ENCODE measurements around the gene CHST3. TPM values are rescaled to one million over a fixed set of nuclear protein-coding genes. Genes with fewer than 3 reads are reported as not detected.

CHST3 gene
- total and polyA plus RNA-seq, 2 experiments from 2014 or later = 0.94 to 8.3 TPM

DNA sequence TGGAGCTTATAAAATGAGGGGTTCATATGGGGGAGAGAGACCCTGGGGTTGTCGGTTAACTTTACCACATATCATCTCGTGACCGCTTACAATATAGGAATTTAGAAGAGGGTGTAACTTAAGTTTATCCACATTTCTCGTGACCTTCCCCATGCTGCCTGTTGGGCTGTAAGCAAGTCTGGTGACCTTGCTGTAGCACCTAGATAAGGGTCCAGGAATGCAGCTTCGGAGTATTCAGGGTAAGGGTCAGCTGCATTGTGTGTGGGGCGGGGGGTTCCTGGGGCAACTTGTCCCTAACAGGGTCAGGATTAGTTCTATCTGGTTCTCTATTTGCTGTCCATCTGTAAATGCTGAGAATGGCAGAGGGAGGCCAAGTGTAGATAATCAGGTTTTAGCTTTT is 1.3 kb upstream of the CHST3 start (continued):
- TF ChIP-seq, protein P1, sequence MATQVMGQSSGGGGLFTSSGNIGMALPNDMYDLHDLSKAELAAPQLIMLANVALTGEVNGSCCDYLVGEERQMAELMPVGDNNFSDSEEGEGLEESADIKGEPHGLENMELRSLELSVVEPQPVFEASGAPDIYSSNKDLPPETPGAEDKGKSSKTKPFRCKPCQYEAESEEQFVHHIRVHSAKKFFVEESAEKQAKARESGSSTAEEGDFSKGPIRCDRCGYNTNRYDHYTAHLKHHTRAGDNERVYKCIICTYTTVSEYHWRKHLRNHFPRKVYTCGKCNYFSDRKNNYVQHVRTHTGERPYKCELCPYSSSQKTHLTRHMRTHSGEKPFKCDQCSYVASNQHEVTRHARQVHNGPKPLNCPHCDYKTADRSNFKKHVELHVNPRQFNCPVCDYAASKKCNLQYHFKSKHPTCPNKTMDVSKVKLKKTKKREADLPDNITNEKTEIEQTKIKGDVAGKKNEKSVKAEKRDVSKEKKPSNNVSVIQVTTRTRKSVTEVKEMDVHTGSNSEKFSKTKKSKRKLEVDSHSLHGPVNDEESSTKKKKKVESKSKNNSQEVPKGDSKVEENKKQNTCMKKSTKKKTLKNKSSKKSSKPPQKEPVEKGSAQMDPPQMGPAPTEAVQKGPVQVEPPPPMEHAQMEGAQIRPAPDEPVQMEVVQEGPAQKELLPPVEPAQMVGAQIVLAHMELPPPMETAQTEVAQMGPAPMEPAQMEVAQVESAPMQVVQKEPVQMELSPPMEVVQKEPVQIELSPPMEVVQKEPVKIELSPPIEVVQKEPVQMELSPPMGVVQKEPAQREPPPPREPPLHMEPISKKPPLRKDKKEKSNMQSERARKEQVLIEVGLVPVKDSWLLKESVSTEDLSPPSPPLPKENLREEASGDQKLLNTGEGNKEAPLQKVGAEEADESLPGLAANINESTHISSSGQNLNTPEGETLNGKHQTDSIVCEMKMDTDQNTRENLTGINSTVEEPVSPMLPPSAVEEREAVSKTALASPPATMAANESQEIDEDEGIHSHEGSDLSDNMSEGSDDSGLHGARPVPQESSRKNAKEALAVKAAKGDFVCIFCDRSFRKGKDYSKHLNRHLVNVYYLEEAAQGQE (IDR thresholded peaks at IDR 0.05; ENCODE audit: unreplicated experiment) = no peak
- TF ChIP-seq NANOG (IDR thresholded peaks at IDR 0.05; ENCODE audit: borderline replicate concordance) (no peak), POLR2AphosphoS5 (IDR thresholded peaks at IDR 0.05; ENCODE audit: low read depth) (no peak), EZH2 (IDR thresholded peaks at IDR 0.05; ENCODE audit: low read depth, unreplicated experiment) (no peak), JUNB (IDR thresholded peaks at IDR 0.05; ENCODE audit: unreplicated experiment) (no peak)
- TF ChIP-seq, protein P2, sequence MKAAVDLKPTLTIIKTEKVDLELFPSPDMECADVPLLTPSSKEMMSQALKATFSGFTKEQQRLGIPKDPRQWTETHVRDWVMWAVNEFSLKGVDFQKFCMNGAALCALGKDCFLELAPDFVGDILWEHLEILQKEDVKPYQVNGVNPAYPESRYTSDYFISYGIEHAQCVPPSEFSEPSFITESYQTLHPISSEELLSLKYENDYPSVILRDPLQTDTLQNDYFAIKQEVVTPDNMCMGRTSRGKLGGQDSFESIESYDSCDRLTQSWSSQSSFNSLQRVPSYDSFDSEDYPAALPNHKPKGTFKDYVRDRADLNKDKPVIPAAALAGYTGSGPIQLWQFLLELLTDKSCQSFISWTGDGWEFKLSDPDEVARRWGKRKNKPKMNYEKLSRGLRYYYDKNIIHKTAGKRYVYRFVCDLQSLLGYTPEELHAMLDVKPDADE (IDR thresholded peaks at IDR 0.05) = no peak

DNA sequence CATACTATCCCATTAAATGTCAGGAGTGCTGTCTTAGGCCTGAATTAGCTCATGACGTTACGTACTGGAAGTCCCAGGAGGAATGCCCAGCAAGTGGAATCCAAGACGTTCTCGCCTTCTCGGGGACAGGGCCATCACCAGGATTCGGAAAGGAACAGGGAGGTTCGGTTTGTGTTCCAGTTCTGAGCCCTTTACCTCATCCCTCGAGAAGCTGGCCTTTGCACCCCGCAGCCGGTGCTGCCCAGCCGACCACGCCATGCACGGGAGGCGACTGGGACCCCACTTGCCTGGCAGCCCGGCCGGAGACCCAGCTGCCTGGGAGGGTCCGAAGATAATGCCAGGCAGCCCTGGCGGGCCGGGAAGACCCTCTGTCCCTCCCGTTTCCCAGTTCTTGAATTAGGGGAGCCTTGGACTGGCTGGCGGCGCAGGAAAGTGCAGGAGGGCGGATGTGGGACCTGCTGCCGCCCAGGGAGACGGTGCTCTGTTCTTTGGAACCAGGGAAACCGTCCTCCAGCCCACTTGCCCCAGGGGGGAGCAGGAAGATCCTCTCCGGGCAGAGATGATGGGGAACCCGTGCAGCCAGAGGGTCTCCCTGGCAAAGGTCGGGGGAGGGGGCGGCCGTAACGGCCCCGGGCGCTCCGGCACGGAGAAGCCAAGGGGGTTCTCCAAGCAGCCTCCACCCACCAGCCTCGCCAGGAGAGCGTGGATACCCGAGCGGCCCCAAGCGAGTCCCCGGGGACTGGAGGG is 671 bp upstream of the CHST3 start:
- H3K27me3 Mint-ChIP-seq (ENCODE audit: insufficient read depth, low read depth, poor library complexity) = peaks cover 42% of the 10 kb centered on the region
- Histone ChIP-seq H3K79me2 (replicated peaks; ENCODE audit: insufficient read depth) (peaks cover 34% of the 10 kb centered on the region), H3K27ac (ENCODE audit: low read depth) (no peak overlapping the region), H3K36me3 (ENCODE audit: insufficient read depth) (no peaks in the 10 kb centered on the region), H3K4me1 (ENCODE audit: insufficient read depth) (peaks cover 15% of the 10 kb centered on the region), H3K4me2 (peak overlapping the region; percentile 100), H2AFZ (peak overlapping the region; percentile 95), H4K20me1 (replicated peaks; ENCODE audit: insufficient read depth) (no peaks in the 10 kb centered on the region), H3K9me2 (ENCODE audit: insufficient read depth) (no peaks in the 10 kb centered on the region), H3K4me3 (peak overlapping the region; percentile 83), H3F3A (replicated peaks; ENCODE audit: low read depth) (no peaks in the 10 kb centered on the region), H3K27me3 (ENCODE audit: insufficient read depth) (peaks cover 46% of the 10 kb centered on the region)
- TF ChIP-seq NANOG (IDR thresholded peaks at IDR 0.05; ENCODE audit: borderline replicate concordance) = no peak
- peak; percentile 21 for TF ChIP-seq EZH2 (IDR thresholded peaks at IDR 0.05; ENCODE audit: low read depth, unreplicated experiment)
- H3K27ac Mint-ChIP-seq = no peak overlapping the region
- H3K4me3 Mint-ChIP-seq = peak overlapping the region; percentile 91
- no peaks in the 10 kb centered on the region; the same call in 2 of the 3 replicates for H3K9me3 Mint-ChIP-seq
- DNase-seq (ENCODE audit: low spot score) = peak; percentile 68
- ATAC-seq = peak; percentile 57
- no peaks in the 10 kb centered on the region for H3K36me3 Mint-ChIP-seq (ENCODE audit: low read depth)
- H3K4me1 Mint-ChIP-seq = peaks cover 21% of the 10 kb centered on the region

Measured in GM23338 (cell line).